Measurements from ENCODE around the gene STAT2. TPM values are rescaled to one million over a fixed set of nuclear protein-coding genes. Genes with fewer than 3 reads are reported as not detected.

Gene STAT2
- total and polyA plus RNA-seq, 9 of the 15 experiments (the other 6 are each of a cell fraction or from before 2014, with no cell fraction given) = 15.5 to 46.9 (median 40.1) TPM

GRCh38 chr12:56300644-56301464 lies 59.1 kb downstream of the STAT2 start (continued):
- TF ChIP-seq ZNF398 (CRISPR knock-in tag; IDR thresholded peaks at IDR 0.05) = no peak
- TF ChIP-seq MED1 (CRISPR knock-in tag; IDR thresholded peaks at IDR 0.05; ENCODE audit: borderline replicate concordance) = no peak
- peak; percentile 62; the same call in 1 of the 2 replicates for TF ChIP-seq CTBP1 (IDR thresholded peaks at IDR 0.05; ENCODE audit: borderline replicate concordance)
- peak; percentile 81 for TF ChIP-seq CREB3 (tag; conservative IDR thresholded peaks at IDR 0.05; ENCODE audit: low read depth)
- TF ChIP-seq ZNF274 (IDR thresholded peaks at IDR 0.05; ENCODE audit: borderline replicate concordance, low read depth, low read length) = no peak
- no peak for TF ChIP-seq ZFP1 (CRISPR knock-in tag; IDR thresholded peaks at IDR 0.05)
- no peak for TF ChIP-seq BCL6 (CRISPR knock-in tag; IDR thresholded peaks at IDR 0.05)
- TF ChIP-seq ELF2 (CRISPR knock-in tag; IDR thresholded peaks at IDR 0.05) = no peak
- TF ChIP-seq SMARCA4 (IDR thresholded peaks at IDR 0.05) = peak; percentile 83
- TF ChIP-seq ATF1 (CRISPR knock-in tag; IDR thresholded peaks at IDR 0.05) = no peak
- TF ChIP-seq ATF1 (tag; IDR thresholded peaks at IDR 0.05) = peak; percentile 47
- no peak for TF ChIP-seq ZFP91 (CRISPR knock-in tag; IDR thresholded peaks at IDR 0.05)
- TF ChIP-seq SRSF3 (IDR thresholded peaks at IDR 0.05; ENCODE audit: insufficient read depth, low read length) = no peak
- peak; percentile 28; the same call in 1 of the 2 replicates for TF ChIP-seq HINFP (tag; conservative IDR thresholded peaks at IDR 0.05; ENCODE audit: low read depth)
- no peak for TF ChIP-seq CLOCK (CRISPR knock-in tag; IDR thresholded peaks at IDR 0.05; ENCODE audit: borderline replicate concordance)
- TF ChIP-seq PRPF4 (IDR thresholded peaks at IDR 0.05; ENCODE audit: insufficient read depth, low read depth, low read length, poor library complexity, severe bottlenecking) = no peak
- TF ChIP-seq STAT5A (IDR thresholded peaks at IDR 0.05; ENCODE audit: borderline replicate concordance, low read length) = peak; percentile 51; the same call in 1 of the 2 replicates
- TF ChIP-seq ZKSCAN8 (CRISPR knock-in tag; IDR thresholded peaks at IDR 0.05) = peak; percentile 59; the same call in 1 of the 2 replicates

Measured in K562 (cell line).